Lower leg skin (tissue), 4 donors: ENCODE results near the gene GON7. TPM values are rescaled to one million over a fixed set of nuclear protein-coding genes. Genes with fewer than 3 reads are reported as not detected.
"Not testable (repeated sequence)": the region's sequence is repeated elsewhere in the genome, so short reads cannot be mapped to it uniquely, and the experiment has no call there.

Experiments
- DNase-seq, 2 donors: peaks; one replicate each; pipeline ENCODE4 v3.0.0-alpha.2; 2019; ENCODE audit warnings: low spot score in 2 of 2
- H3K4me3 ChIP-seq: fragments of 200-600 bp; sonication (generic); 2 replicates; pipeline ENCODE4 v1.5.1; 2017; ENCODE audit warnings: mild to moderate bottlenecking, low read depth; ENCODE audit not compliant: poor library complexity, severe bottlenecking
- POLR2A ChIP-seq, 2 donors: fragments of 450-650 bp; IDR thresholded peaks; one replicate each; pipeline ENCODE4 v1.6.1; 2016 to 2017; ENCODE audit warnings: antibody characterized with exemption in 2 of 2, mild to moderate bottlenecking in 1 of 2, moderate library complexity in 1 of 2
- WGBS, 2 donors: methylation state at CpG; one replicate each; pipeline ENCODE4 v1.1.5; 2018; 5-methylcytosine and 5-hydroxymethylcytosine counted together
- intact Hi-C: fragments of 100-400 bp; cut with DNase I; formaldehyde crosslinking; loops from one replicate; pipeline ENCODE4 v1.15.0; 2023; ENCODE audit warnings: low total_unique reads
- total RNA-seq, 4 donors: library from RNA; depleted of rRNA; stranded (reverse); fragments of >200 nt; gene quantifications; one replicate each; pipeline ENCODE4 v1.1.0, GENCODE V29; 2016
- TF ChIP-seq, protein P1 (sequence below), 3 donors: fragments of 450-650 bp; IDR thresholded peaks; one replicate each; pipeline ENCODE4 v1.5.1; 2016; ENCODE audit warnings: antibody characterized with exemption in 3 of 3, mild to moderate bottlenecking in 3 of 3, moderate library complexity in 2 of 3

Gene GON7
- total RNA-seq, 4 donors from 2014 or later: 4.0 to 8.4 (median 6.1) TPM

DNA sequence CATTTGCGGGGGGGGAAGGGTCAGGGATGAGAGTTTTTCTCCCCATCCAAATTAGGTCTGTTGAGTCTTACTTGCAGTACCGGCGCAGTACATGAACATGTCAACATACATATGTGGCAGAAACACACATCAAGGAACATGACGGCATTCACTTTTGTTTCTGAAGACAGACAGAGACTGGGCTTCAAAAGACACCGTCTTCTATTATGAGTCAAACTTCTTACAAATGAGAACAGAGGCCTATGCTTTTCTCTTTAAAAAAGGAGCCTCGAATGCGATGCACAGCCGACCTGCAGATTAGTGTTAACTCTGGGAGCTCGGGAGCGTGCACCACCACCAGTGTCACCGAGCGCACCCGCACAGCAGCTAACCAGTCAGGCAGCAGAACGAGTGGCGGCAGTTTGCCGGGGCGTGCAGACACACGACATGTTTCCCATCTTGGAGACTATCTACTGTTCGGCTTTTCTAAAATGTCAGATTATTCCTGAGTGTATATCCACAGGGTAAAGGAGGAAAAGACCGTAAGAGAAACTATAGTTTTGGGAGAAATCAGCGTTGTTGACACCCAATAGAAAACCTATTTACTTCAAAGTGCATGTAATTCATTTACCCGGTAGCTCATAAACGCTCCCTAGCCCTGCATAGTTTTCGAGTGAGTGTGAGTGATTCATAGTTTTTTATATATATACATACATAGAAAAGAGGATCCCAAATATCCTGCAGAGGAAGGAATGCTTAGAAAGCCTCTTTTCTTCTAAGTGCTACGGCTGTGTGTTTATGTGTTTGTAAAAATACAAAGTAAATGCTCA, 33.2 kb upstream of the GON7 start:
- no peak for TF ChIP-seq POLR2A (IDR thresholded peaks at IDR 0.05)
- TF ChIP-seq, protein P1, sequence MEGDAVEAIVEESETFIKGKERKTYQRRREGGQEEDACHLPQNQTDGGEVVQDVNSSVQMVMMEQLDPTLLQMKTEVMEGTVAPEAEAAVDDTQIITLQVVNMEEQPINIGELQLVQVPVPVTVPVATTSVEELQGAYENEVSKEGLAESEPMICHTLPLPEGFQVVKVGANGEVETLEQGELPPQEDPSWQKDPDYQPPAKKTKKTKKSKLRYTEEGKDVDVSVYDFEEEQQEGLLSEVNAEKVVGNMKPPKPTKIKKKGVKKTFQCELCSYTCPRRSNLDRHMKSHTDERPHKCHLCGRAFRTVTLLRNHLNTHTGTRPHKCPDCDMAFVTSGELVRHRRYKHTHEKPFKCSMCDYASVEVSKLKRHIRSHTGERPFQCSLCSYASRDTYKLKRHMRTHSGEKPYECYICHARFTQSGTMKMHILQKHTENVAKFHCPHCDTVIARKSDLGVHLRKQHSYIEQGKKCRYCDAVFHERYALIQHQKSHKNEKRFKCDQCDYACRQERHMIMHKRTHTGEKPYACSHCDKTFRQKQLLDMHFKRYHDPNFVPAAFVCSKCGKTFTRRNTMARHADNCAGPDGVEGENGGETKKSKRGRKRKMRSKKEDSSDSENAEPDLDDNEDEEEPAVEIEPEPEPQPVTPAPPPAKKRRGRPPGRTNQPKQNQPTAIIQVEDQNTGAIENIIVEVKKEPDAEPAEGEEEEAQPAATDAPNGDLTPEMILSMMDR (IDR thresholded peaks at IDR 0.05): no peak
- intact Hi-C loops: no loop called here
- 89 to 92% methylated on average over 25 of the region's 25 CpGs for WGBS, 2 donors
- DNase-seq: no peak
- no peak overlapping the region for H3K4me3 ChIP-seq

DNA sequence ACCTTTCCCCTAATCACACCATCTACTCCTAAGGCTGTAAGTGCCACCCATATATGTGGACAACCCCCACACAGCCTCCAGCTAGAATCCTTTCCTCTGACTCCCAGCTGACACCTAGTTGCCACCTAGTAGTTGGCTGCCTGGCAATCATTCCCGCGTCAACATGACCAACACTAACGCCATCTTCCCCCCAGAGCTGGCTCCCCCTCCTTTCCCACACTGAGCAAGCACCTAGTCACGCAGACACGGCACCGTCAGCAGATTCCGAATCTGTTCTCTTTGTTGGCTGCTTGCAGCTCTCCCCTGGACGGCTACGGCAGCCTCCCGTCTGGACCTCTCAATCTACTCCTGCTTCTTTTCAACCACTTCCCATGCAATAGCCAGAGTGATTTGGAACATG, 27.9 kb upstream of the GON7 start:
- WGBS, 2 donors: 43 to 51% methylated on average over 10 of the region's 10 CpGs
- no peak for DNase-seq
- no peak overlapping the region for H3K4me3 ChIP-seq
- intact Hi-C loops: no loop called here
- TF ChIP-seq, protein P1 (IDR thresholded peaks at IDR 0.05): no peak
- TF ChIP-seq POLR2A (IDR thresholded peaks at IDR 0.05): no peak

DNA sequence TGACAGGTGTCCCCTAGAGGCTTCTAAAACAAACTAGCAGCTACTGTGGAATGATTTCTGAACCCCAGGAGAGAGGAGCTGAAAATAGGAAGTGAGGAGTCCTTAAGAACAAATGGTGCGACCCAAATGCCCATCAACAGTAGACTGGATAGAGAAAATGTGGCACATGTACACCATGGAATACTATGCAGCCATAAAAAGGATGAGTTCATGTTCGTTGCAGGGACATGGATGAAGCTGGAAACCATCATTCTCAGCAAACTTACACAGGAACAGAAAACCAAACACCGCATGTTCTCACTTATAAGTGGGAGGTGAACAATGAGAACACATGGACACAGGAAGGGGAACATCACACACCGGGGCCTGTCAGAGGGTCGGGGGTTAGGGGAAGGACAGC, 26.2 kb upstream of the GON7 start:
- intact Hi-C loops, DNase-seq, H3K4me3 ChIP-seq: not testable (repeated sequence)
- 91 to 92% methylated on average over 5 of the region's 5 CpGs for WGBS, 2 donors

DNA sequence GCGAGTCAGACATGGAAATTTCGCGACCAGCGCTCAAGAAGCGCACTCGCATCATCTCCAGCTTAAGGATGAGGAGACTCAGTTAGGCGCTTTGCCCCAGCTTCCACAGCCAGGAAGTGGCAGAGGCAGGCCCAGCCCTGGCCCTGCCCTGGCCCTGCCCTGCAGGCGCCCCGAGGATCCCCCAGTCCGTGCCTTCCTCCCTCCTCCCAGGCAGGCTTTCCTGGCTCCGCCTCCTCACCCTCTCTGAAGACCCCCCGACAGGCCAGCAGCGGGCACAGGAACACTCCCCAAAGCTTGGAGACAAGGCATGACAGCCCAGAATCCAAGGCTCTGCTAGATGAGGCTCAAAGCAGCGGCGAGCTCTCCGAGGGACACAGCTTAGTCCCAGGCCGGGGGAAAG, 25.3 kb upstream of the GON7 start:
- intact Hi-C loops: no loop called here
- DNase-seq: no peak
- WGBS, 2 donors: 76 to 77% methylated on average over 14 to 17 of the region's 17 CpGs
- no peak overlapping the region for H3K4me3 ChIP-seq
- TF ChIP-seq, protein P1 (IDR thresholded peaks at IDR 0.05): no peak
- TF ChIP-seq POLR2A (IDR thresholded peaks at IDR 0.05): no peak

DNA sequence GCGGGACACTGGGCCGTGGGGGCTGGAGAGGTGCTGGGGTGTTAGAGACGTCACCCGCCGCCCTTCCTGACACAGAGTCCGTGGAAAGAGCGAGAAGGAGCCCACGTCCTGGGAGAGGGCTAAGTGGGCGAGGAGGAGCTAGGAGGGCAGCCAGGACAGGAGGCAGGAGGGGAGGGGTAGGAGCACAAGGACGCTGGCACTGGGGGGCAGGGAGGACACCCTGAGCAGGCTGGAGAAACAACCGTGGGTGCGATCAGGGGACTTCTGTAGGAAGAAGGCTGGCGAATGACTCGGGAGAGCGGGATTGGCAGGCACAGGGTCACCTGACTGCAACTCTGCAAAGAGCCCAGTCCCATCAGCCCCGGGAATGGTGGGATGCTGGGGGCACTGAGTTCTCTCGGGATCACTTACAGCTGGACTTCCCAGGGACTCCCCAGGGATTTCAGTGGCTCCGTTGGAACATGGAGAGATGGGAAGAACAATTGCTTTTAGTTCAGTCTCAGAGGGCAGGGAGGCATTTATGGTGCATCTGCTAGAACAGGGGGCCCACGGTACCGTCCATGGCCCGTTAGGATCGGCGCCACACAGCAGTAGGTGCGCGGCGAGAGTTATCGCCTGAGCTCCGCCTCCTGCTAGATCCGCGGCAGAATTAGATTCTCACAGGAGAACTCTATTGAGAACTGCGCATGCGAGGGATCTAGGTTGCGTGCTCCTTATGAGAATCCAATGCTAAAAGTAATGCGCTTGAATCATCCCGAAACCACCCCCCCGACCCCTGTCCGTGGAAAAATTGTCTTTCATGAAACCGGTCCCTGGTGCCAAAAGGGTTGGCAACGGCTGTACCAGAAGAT, 24.5 kb upstream of the GON7 start:
- TF ChIP-seq POLR2A (IDR thresholded peaks at IDR 0.05): no peak
- TF ChIP-seq, protein P1 (IDR thresholded peaks at IDR 0.05): no peak
- H3K4me3 ChIP-seq: no peak overlapping the region
- 39 to 53% methylated on average over 39 of the region's 39 CpGs for WGBS, 2 donors
- intact Hi-C loops: no loop called here
- DNase-seq: no peak

DNA sequence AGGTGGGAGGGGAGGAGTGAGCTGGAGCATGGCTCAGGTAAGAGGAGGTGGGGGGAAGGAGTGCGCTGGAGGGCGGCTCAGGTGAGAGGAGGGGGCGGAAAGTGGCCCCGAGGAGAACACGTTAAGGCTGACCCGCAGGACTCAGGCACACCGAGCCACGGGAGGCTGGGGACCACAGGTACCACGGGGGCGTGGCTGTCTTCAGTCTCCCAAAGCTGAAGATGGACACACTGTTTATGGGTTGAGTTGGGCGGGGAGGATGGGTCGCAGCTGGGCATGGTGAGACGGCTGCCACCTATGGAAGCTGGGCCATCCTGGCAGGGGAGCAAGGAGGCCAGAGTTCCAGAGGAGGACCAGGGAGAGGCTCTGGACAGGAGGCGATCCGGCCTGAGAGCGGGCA, 23.7 kb upstream of the GON7 start:
- no peak for DNase-seq
- TF ChIP-seq, protein P1 (IDR thresholded peaks at IDR 0.05): no peak
- TF ChIP-seq POLR2A (IDR thresholded peaks at IDR 0.05): no peak
- WGBS, 2 donors: 92 to 94% methylated on average over 16 of the region's 16 CpGs
- intact Hi-C loops: no loop called here
- no peak overlapping the region for H3K4me3 ChIP-seq
